ENCODE data around the gene REV3L.
A peak's percentile ranks its signal among the peaks of the same experiment; 100 is the strongest.
"Not testable (repeated sequence)": the region's sequence is repeated elsewhere in the genome, so short reads cannot be mapped to it uniquely, and the experiment has no call there.

The REV3L gene

DNA sequence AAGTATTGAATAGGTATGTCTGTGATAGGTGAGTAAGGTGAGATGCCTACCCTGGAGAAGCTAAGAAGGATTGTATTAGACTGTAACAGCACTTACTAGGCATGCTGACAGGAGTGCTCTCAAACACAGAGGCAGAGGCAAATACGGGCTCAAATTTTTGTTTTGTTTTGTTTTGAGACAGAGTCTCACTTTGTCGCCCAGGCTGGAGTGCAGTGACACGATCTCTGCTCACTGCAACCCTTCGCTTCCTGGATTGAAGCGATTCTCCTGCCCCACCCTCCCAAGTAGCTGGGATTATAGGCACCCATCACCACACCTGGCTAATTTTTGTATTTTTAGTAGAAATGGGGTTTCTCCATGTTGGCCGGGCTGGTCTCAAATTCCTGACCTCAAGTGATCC lies 31.5 kb upstream of the REV3L start:
- H3K27me3 Mint-ChIP-seq; H3K4me1 Mint-ChIP-seq (ENCODE audit: low read depth); intact Hi-C loops (cut with micrococcal nuclease); H3K36me3 Mint-ChIP-seq (ENCODE audit: low read depth); H3K4me3 Mint-ChIP-seq; H3K27ac Mint-ChIP-seq; H3K9me3 Mint-ChIP-seq: not testable (repeated sequence)

DNA sequence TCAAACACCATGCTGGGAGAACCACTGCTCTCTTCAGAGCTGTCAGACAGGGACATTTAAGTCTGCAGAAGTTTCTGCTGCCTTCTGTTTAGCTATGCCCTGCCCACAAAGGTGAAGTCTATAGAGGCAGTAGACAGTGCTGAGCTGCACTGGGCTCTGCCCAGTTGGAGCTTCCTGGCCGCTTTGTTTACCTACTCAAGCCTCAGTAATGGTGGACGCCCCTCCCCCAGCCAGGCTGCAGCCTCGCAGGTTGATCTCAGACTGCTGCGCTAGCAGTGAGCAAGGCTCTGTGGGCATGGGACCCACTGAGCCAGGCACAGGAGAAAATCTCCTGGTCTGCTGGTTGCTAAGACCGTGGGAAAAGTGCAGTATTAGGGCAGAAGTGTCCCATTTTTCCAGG lies 24.2 kb upstream of the REV3L start:
- H3K27me3 Mint-ChIP-seq; H3K36me3 Mint-ChIP-seq (ENCODE audit: low read depth); H3K27ac Mint-ChIP-seq; intact Hi-C loops (cut with micrococcal nuclease); H3K4me1 Mint-ChIP-seq (ENCODE audit: low read depth); H3K4me3 Mint-ChIP-seq; H3K9me3 Mint-ChIP-seq: not testable (repeated sequence)

DNA sequence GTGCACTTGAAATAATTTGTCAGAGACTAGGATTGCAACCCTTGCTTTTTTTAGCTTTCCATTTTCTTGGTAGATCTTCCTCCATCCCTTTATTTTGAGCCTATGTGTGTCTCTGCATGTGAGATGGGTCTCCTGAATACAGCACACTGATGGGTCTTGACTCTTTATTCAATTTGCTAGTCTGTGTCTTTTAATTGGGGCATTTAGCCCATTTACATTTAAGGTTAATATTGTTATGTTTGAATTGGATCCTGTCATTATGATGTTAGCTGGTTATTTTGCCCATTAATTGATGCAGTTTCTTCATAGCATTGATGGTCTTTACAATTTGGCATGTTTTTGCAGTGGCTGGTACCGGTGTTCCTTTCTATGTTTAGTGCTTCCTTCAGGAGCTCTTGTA lies 22.5 kb upstream of the REV3L start:
- H3K4me1 Mint-ChIP-seq (ENCODE audit: low read depth); H3K27me3 Mint-ChIP-seq; intact Hi-C loops (cut with micrococcal nuclease); H3K9me3 Mint-ChIP-seq; H3K27ac Mint-ChIP-seq; H3K36me3 Mint-ChIP-seq (ENCODE audit: low read depth); H3K4me3 Mint-ChIP-seq: not testable (repeated sequence)

DNA sequence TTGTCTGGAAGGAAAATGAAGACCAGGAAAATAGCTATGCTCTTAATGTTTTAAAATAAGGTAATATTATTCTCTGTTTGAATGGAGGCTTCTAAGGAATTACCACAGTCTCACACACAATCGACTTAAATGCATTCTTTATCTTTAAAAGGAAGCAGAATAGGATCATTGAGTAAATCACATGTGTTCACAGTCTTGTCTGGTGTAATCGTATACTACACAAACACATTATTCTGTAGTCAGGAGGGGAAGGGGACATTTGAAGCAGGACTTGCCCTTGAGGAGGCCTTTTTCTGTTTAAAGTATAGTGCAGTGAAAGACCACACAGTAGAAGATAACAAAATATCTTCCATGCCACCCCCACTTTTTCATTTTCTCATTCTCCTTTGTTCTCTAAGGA lies 20.6 kb upstream of the REV3L start:
- Mint-ChIP-seq H3K27ac (no peak overlapping the region), H3K4me3 (no peak overlapping the region), H3K4me1 (ENCODE audit: low read depth) (no peaks in the 10 kb centered on the region), H3K27me3 (no peaks in the 10 kb centered on the region), H3K9me3 (no peaks in the 10 kb centered on the region), H3K36me3 (ENCODE audit: low read depth) (no peaks in the 10 kb centered on the region)
- intact Hi-C loops (cut with micrococcal nuclease): no loop called here

DNA sequence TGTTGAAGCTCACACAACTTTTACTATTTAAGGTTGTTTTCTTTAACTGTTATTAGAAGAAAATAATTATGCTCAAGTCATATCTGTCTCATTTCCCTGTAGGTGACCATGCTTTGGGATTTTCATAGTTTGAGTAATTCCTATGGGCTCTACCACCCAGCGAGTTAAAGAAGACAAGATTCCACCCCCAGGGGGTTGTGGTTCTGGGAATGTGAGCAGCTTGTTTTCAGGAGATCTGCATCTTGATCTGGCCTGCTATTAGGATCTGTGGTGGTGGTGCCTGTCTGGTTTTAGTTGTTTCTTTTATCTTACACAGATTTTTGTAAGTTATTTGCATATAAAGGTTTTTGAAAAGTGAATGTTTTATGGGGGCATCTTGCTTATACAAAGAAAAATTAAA lies 20.2 kb upstream of the REV3L start:
- Mint-ChIP-seq H3K4me1 (ENCODE audit: low read depth) (no peaks in the 10 kb centered on the region), H3K4me3 (no peak overlapping the region)
- intact Hi-C loops (cut with micrococcal nuclease): no loop called here

DNA sequence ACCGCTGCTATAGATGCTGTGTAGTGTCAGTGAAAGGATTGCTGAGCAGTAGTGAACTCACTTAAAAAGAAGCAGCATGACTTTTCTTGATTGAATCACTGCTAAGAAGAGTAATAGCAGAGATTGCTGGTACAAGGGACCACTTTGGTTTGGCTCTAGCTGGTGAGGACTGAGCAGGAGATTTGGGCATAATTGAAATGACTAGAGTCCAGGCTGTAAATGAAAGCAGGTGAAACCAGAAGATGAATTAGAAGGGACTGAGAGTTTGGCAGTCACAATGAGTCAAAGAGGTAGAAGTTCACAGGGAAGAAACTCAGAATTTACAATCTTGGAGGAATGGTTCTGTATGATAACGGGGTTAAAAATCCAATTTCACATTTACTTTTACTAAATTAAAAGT lies 19.1 kb upstream of the REV3L start:
- no peaks in the 10 kb centered on the region for H3K4me1 Mint-ChIP-seq (ENCODE audit: low read depth)
- H3K4me3 Mint-ChIP-seq: no peak overlapping the region
- no peaks in the 10 kb centered on the region for H3K27me3 Mint-ChIP-seq
- peaks cover 5% of the 10 kb centered on the region for H3K36me3 Mint-ChIP-seq (ENCODE audit: low read depth)
- H3K9me3 Mint-ChIP-seq: no peaks in the 10 kb centered on the region
- H3K27ac Mint-ChIP-seq: no peak overlapping the region
- intact Hi-C loops (cut with micrococcal nuclease): no loop called here

More for the DNA sequence above, 20.2 kb upstream of the REV3L start:
- H3K27me3 Mint-ChIP-seq: no peaks in the 10 kb centered on the region
- H3K27ac Mint-ChIP-seq: no peak overlapping the region
- H3K36me3 Mint-ChIP-seq (ENCODE audit: low read depth): peaks cover 1% of the 10 kb centered on the region
- H3K9me3 Mint-ChIP-seq: no peaks in the 10 kb centered on the region

DNA sequence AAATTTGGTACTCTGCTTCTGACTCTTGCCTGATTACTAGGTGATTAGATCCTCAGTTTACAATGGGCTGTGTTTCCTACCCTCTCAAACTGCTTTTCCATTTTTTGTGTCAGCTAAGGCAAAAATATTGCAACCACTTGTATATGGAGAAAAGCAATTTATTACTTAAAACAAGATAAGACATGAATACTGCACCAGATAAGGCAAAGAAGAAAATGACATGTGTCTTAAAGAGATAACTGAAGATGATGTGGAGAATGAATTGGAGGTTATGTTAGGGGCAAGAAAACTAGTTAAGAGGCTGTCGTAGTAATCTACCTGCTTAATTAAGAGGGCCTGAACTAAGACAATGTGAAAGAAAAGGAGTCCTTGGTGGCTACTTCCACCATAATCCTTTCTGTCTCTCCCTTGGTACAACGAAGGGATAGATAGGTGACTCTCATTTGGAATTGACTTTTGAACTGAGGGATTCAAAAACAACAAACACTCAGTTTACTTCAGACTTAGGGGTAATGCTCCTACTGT lies 16.3 kb upstream of the REV3L start:
- Mint-ChIP-seq H3K4me3 (no peak overlapping the region), H3K27me3 (no peaks in the 10 kb centered on the region), H3K4me1 (ENCODE audit: low read depth) (peaks cover 6% of the 10 kb centered on the region), H3K36me3 (ENCODE audit: low read depth) (peaks cover 5% of the 10 kb centered on the region), H3K27ac (no peak overlapping the region), H3K9me3 (no peaks in the 10 kb centered on the region)
- intact Hi-C loops (cut with micrococcal nuclease): no loop called here

DNA sequence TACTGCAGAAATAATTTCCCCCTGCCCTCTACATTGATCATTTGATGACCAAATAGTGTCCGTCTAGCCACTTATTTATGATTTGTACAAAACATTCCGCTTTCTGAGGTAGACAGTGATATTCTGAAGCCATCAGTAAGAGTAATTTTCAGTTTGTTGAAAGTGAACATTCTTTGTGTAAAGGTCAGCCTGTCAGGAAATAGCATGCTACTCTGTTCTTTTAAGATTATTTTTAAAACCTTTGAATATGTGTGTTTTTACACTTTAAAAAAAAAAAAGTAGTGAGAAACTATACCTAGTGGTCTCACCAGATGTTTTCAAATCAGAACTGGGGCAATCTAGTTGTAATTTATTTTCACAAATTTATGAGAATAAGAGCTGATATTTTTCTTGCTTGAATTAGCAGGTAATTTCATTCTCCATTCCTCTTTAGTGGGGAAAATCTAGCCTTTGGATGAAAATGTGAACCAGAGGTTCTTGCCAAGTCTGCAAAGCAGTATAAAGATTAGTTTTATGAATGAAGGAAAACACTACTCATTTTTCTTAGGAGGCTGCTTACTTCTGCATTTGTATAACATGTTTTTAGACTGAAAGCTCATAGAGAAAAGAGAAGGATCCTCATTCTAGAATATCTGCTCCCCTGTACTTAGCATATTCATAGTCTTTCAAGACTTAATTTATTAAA lies 12.1 kb upstream of the REV3L start:
- no peaks in the 10 kb centered on the region for H3K9me3 Mint-ChIP-seq
- no peak overlapping the region for H3K27ac Mint-ChIP-seq
- peaks cover 6% of the 10 kb centered on the region for H3K4me1 Mint-ChIP-seq (ENCODE audit: low read depth)
- H3K36me3 Mint-ChIP-seq (ENCODE audit: low read depth): peaks cover 5% of the 10 kb centered on the region
- no peak overlapping the region for H3K4me3 Mint-ChIP-seq
- intact Hi-C loops (cut with micrococcal nuclease): no loop called here
- no peaks in the 10 kb centered on the region for H3K27me3 Mint-ChIP-seq

DNA sequence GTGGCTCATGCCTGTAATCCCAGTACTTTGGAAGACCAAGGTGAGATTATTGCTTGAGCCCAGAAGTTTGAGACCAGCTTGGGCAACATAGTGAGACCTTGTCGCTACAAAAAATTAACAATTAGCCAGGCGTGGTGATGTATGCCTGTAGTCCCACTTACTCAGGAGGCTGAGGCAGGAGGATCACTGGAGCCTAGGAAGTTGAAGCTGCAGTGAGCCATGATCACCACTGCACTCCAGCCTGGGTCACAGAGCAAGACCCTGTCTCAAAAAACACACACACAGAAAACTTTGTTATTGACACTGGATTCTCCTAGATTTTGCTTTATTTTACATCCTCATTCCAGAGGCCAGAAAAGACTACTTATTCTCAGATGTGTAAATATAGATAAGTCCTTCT lies 9.5 kb upstream of the REV3L start:
- Mint-ChIP-seq H3K27me3 (no peaks in the 10 kb centered on the region), H3K4me1 (ENCODE audit: low read depth) (peaks cover 11% of the 10 kb centered on the region), H3K36me3 (ENCODE audit: low read depth) (peaks cover 6% of the 10 kb centered on the region), H3K9me3 (no peaks in the 10 kb centered on the region), H3K27ac (no peak overlapping the region), H3K4me3 (no peak overlapping the region)
- intact Hi-C loops (cut with micrococcal nuclease): no loop called here

DNA sequence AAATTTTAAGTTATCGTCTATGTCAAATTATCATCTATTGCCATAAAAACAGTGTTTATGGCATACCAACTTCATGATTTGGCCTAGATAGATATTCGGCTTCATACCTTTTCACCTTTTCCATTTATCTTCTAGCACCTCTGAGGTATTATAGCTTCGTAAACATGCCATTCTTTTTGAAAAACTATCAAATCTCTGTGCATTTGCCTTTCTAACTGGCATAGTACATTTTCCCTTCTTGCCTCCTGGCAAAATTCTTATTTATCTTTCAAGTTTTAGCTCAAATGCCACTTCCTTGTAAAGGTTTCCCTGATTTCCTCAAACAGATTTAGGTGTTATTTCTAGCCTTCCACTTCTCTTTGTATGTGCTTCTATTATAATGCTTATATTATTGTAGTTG lies 7.0 kb upstream of the REV3L start:
- Mint-ChIP-seq H3K9me3 (no peaks in the 10 kb centered on the region), H3K4me3 (no peak overlapping the region), H3K4me1 (ENCODE audit: low read depth) (peaks cover 17% of the 10 kb centered on the region), H3K27me3 (no peaks in the 10 kb centered on the region), H3K27ac (no peak overlapping the region), H3K36me3 (ENCODE audit: low read depth) (peaks cover 6% of the 10 kb centered on the region)
- intact Hi-C loops (cut with micrococcal nuclease): no loop called here

DNA sequence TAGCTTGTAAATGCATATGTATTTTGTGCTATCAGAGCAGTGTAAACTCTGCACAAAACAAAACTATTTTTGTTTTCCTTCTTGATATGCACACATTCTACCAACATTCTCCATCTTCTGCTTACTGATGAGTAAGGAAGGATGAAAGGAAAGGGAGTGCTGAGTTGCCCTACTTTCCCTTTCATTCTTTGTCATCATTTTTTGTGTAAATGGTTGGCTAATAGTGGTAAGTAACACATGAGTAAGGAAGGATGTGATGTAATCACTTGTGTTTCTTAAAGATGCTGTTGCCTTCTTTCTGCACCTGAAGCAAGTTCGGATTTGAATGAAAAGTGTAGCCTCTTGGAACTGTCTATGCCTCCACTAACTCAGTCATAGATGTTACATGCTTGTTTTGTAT lies 4.6 kb upstream of the REV3L start:
- peaks cover 21% of the 10 kb centered on the region for H3K4me1 Mint-ChIP-seq (ENCODE audit: low read depth)
- no peaks in the 10 kb centered on the region for H3K27me3 Mint-ChIP-seq
- intact Hi-C loops (cut with micrococcal nuclease): loop anchor here (10.0 kb wide), 2 partner anchors 117 to 503 kb away; partner anchors contain the start of genes RPF2 and TRAF3IP2
- no peak overlapping the region for H3K4me3 Mint-ChIP-seq
- peaks cover 21% of the 10 kb centered on the region for H3K36me3 Mint-ChIP-seq (ENCODE audit: low read depth)
- H3K9me3 Mint-ChIP-seq: no peaks in the 10 kb centered on the region
- H3K27ac Mint-ChIP-seq: no peak overlapping the region

DNA sequence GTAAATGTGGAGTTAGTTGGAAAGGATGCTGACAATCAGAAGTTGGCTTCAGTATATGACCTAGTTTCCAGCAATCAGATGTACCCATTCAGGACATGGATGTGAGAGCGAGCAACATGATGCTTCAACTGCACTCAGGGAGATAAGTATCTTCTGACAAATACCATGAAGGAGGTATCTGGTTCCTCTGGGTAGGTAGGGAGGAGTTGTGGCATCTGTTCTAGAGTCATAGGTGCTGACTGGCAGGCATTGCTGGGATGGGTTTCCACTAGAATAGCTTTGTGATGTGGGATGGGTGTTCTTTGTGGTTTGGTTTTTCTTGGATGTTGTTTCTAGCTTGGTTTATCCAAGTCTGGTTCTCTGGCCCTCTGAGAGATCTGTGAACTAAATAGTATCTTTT lies 3.9 kb upstream of the REV3L start:
- Mint-ChIP-seq H3K4me1 (ENCODE audit: low read depth) (peaks cover 24% of the 10 kb centered on the region), H3K27me3 (no peaks in the 10 kb centered on the region)
- intact Hi-C loops (cut with micrococcal nuclease): loop anchor here (10.0 kb wide), 2 partner anchors 118 to 502 kb away; partner anchors contain the start of genes RPF2 and TRAF3IP2

DNA sequence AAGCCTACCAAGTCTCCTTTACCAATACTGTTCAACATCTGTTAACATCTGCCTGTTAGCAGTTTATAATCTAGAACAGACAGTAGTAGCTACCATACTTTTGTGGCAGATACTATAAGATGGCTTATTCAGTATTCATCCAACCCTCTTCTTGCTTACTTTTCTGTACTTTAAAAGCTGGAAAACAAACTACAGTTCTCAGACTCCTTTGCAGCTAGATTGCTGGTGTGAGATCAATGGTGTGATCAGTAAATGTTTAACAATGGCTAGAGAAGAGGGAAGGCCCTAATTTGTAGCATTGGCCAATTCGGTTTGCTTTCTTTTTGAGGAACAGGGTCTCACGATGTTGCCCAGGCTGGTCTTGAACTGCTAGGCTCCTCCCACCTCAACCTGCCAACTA lies 3.5 kb upstream of the REV3L start:
- intact Hi-C loops (cut with micrococcal nuclease): loop anchor here (10.0 kb wide), 2 partner anchors 118 to 502 kb away; partner anchors contain the start of genes RPF2 and TRAF3IP2
- Mint-ChIP-seq H3K27ac (no peak overlapping the region), H3K9me3 (no peaks in the 10 kb centered on the region), H3K27me3 (no peaks in the 10 kb centered on the region), H3K4me3 (no peak overlapping the region), H3K36me3 (ENCODE audit: low read depth) (peaks cover 27% of the 10 kb centered on the region), H3K4me1 (ENCODE audit: low read depth) (peaks cover 28% of the 10 kb centered on the region)

More for the DNA sequence above, 3.9 kb upstream of the REV3L start:
- H3K27ac Mint-ChIP-seq: no peak overlapping the region
- no peaks in the 10 kb centered on the region for H3K9me3 Mint-ChIP-seq
- no peak overlapping the region for H3K4me3 Mint-ChIP-seq
- H3K36me3 Mint-ChIP-seq (ENCODE audit: low read depth): peaks cover 26% of the 10 kb centered on the region

DNA sequence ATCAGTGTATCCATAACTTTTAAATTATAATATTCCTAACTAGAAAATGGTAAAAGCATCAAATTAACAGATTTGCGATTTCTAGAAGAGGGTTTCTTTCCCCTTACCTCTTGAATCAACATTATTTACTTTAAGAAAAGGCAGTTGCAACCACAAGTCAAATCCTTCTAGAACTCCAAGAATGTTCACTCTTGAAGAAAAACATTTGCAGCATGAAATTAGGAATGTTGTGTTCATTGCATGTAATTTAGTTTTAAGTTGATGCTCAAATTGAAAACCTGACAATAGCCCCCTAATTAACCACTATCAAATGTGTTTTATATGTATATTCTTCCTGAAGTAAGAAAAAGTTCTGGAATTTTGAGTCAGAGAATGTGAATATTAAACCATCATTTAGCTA lies 2.3 kb upstream of the REV3L start:
- Mint-ChIP-seq H3K4me3 (no peak overlapping the region), H3K4me1 (ENCODE audit: low read depth) (peaks cover 34% of the 10 kb centered on the region), H3K27ac (no peak overlapping the region), H3K36me3 (ENCODE audit: low read depth) (peaks cover 27% of the 10 kb centered on the region), H3K9me3 (no peaks in the 10 kb centered on the region), H3K27me3 (no peaks in the 10 kb centered on the region)
- intact Hi-C loops (cut with micrococcal nuclease): loop anchor here (10.0 kb wide), 2 partner anchors 119 to 501 kb away; partner anchors contain the start of genes RPF2 and TRAF3IP2

DNA sequence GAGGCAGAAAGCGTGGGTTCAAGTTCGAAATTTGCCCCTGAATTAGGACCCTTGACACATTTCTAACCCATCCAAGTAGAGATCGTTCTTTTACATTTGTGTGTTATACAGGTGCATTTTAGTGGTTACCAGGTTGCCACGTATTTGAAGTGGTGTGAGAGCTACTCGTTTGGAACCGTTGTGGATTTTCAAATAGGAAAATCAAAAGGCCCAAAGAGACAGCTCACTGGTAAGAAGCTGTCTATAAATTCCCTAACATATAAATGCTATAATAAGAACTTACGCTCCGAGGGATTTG lies 1.6 kb upstream of the REV3L start:
- intact Hi-C loops (cut with micrococcal nuclease): loop anchor here (5.0 to 10.0 kb wide), 4 partner anchors 120 to 558 kb away; partner anchors contain the start of genes RPF2 and TRAF3IP2
- peaks cover 27% of the 10 kb centered on the region for H3K36me3 Mint-ChIP-seq (ENCODE audit: low read depth)
- peaks cover 34% of the 10 kb centered on the region for H3K4me1 Mint-ChIP-seq (ENCODE audit: low read depth)
- H3K4me3 Mint-ChIP-seq: peak overlapping the region; percentile 91
- no peaks in the 10 kb centered on the region for H3K27me3 Mint-ChIP-seq
- peak overlapping the region; percentile 99 for H3K27ac Mint-ChIP-seq
- no peaks in the 10 kb centered on the region for H3K9me3 Mint-ChIP-seq
